H9 (cell line): ENCODE measurements around the gene PPP1R15A. TPM values are rescaled to one million over a fixed set of nuclear protein-coding genes. Genes with fewer than 3 reads are reported as not detected.
A peak's percentile ranks its signal among the peaks of the same experiment; 100 is the strongest.

Experiments
- DNase-seq: peaks from one replicate; pipeline ENCODE4 v3.0.0-alpha.2; 2017
- H2AFZ ChIP-seq: one replicate; pipeline ENCODE4 v1.6.1; 2013; ENCODE audit warnings: mild to moderate bottlenecking, low read length, control low read depth, moderate library complexity
- H2AK5ac ChIP-seq: 2 replicates; pipeline ENCODE4 v1.6.1; 2013; ENCODE audit warnings: low read length, control low read depth, mixed read lengths; ENCODE audit not compliant: insufficient read length
- H2BK120ac ChIP-seq: one replicate; pipeline ENCODE4 v1.6.1; 2013; ENCODE audit warnings: low read depth, mild to moderate bottlenecking, low read length, control low read depth, inconsistent platforms; ENCODE audit not compliant: poor library complexity, severe bottlenecking
- H2BK12ac ChIP-seq: 2 replicates; pipeline ENCODE4 v1.6.1; 2013; ENCODE audit warnings: low read length, control low read depth, mixed read lengths, low read depth; ENCODE audit not compliant: insufficient read length
- H2BK15ac ChIP-seq: 2 replicates; pipeline ENCODE4 v1.6.1; 2013; ENCODE audit warnings: low read depth, low read length, control low read depth
- H2BK20ac ChIP-seq: one replicate; pipeline ENCODE4 v1.6.1; 2013; ENCODE audit warnings: low read depth, mild to moderate bottlenecking, low read length, control low read depth, inconsistent platforms; ENCODE audit not compliant: poor library complexity, severe bottlenecking
- H2BK5ac ChIP-seq: 2 replicates; pipeline ENCODE4 v1.6.1; 2013; ENCODE audit warnings: low read length, control low read depth, mixed read lengths; ENCODE audit not compliant: insufficient read length
- H3K14ac ChIP-seq: 2 replicates; pipeline ENCODE4 v1.6.1; 2013; ENCODE audit warnings: low read length, control low read depth; ENCODE audit not compliant: insufficient read depth
- H3K18ac ChIP-seq: 2 replicates; pipeline ENCODE4 v1.6.1; 2013; ENCODE audit warnings: low read depth, mild to moderate bottlenecking, mixed read lengths, low read length, control low read depth; ENCODE audit not compliant: insufficient read length
- H3K23ac ChIP-seq: 2 replicates; pipeline ENCODE4 v1.6.1; 2013; ENCODE audit warnings: low read length, control low read depth, mixed read lengths, low read depth; ENCODE audit not compliant: insufficient read length
- H3K23me2 ChIP-seq: 2 replicates; pipeline ENCODE4 v1.6.1; 2013; ENCODE audit warnings: low read depth, mild to moderate bottlenecking, mixed read lengths, low read length, control low read depth; ENCODE audit not compliant: insufficient read length, poor library complexity, severe bottlenecking
- H3K27ac ChIP-seq: 2 replicates; pipeline ENCODE4 v1.5.1; 2013; ENCODE audit warnings: low read length, control low read depth, mixed read lengths, low read depth; ENCODE audit not compliant: insufficient read length
- H3K27me3 ChIP-seq: 2 replicates; pipeline ENCODE4 v1.6.1; 2013; ENCODE audit warnings: low read length, control low read depth, inconsistent platforms; ENCODE audit not compliant: insufficient read depth
- H3K4ac ChIP-seq: 2 replicates; pipeline ENCODE4 v1.6.1; 2013; ENCODE audit warnings: low read depth, mild to moderate bottlenecking, control low read depth, inconsistent platforms, low read length, moderate library complexity
- H3K4me1 ChIP-seq: 2 replicates; pipeline ENCODE4 v1.6.1; 2013; ENCODE audit warnings: low read length, control low read depth, inconsistent platforms; ENCODE audit not compliant: insufficient read depth
- H3K4me2 ChIP-seq: 2 replicates; pipeline ENCODE4 v1.6.1; 2013; ENCODE audit warnings: low read length, control low read depth, mixed read lengths; ENCODE audit not compliant: insufficient read length, insufficient read depth
- H3K56ac ChIP-seq: 2 replicates; pipeline ENCODE4 v1.6.1; 2013; ENCODE audit warnings: low read depth, mild to moderate bottlenecking, mixed read lengths, low read length, control low read depth; ENCODE audit not compliant: insufficient read length
- H3K79me1 ChIP-seq: 2 replicates; pipeline ENCODE4 v1.6.1; 2013; ENCODE audit warnings: low read depth, mild to moderate bottlenecking, moderate library complexity, low read length, control low read depth, inconsistent platforms; ENCODE audit not compliant: insufficient read depth, poor library complexity, severe bottlenecking
- H3K79me2 ChIP-seq: 2 replicates; pipeline ENCODE4 v1.6.1; 2013; ENCODE audit warnings: low read length, control low read depth, inconsistent platforms; ENCODE audit not compliant: insufficient read depth
- H3K9ac ChIP-seq: 2 replicates; pipeline ENCODE4 v1.6.1; 2013; ENCODE audit warnings: low read length, control low read depth, mixed read lengths; ENCODE audit not compliant: insufficient read length; ENCODE audit errors: extremely low read depth
- H3K9me3 ChIP-seq: one replicate; pipeline ENCODE4 v1.6.1; 2013; ENCODE audit warnings: low read depth, low read length, inconsistent platforms; ENCODE audit not compliant: control insufficient read depth
- H3T11ph ChIP-seq: one replicate; pipeline ENCODE4 v1.6.1; 2013; ENCODE audit warnings: mild to moderate bottlenecking, low read length, control low read depth, inconsistent platforms
- H4K20me1 ChIP-seq: one replicate; pipeline ENCODE4 v1.6.1; 2013; ENCODE audit not compliant: control insufficient read depth, insufficient read length, insufficient read depth
- H4K5ac ChIP-seq: 2 replicates; pipeline ENCODE4 v1.6.1; 2013; ENCODE audit warnings: low read depth, mild to moderate bottlenecking, mixed read lengths, low read length, control low read depth; ENCODE audit not compliant: insufficient read length
- H4K8ac ChIP-seq: replicated peaks from 2 replicates; pipeline ENCODE4 v1.6.1; 2013; ENCODE audit warnings: low read length, control low read depth, mixed read lengths, low read depth; ENCODE audit not compliant: insufficient read length
- H4K91ac ChIP-seq: 2 replicates; pipeline ENCODE4 v1.6.1; 2013; ENCODE audit warnings: low read depth, mild to moderate bottlenecking, moderate library complexity, mixed read lengths, low read length, control low read depth; ENCODE audit not compliant: insufficient read length
- H3K27ac Mint-ChIP-seq, 3 experiments: 2 replicates in 2 of 3; 3 replicates in 1 of 3; pipeline ENCODE4 v1.8.0; 2020 to 2021; ENCODE audit warnings: mixed read lengths in 3 of 3, mild to moderate bottlenecking in 1 of 3, moderate library complexity in 1 of 3
- H3K27me3 Mint-ChIP-seq: 2 replicates; pipeline ENCODE4 v1.8.0; 2021; ENCODE audit warnings: low read depth, mild to moderate bottlenecking, moderate library complexity, mixed read lengths
- H3K36me3 Mint-ChIP-seq, 3 experiments: 2 replicates in 2 of 3; 3 replicates in 1 of 3; pipeline ENCODE4 v1.8.0; 2020 to 2021; ENCODE audit warnings: low read depth in 3 of 3, mixed read lengths in 3 of 3; ENCODE audit not compliant: insufficient read depth in 1 of 3
- H3K4me1 Mint-ChIP-seq, 2 experiments: 2 replicates each; pipeline ENCODE4 v1.8.0; 2020; ENCODE audit warnings: mixed read lengths in 2 of 2
- H3K4me3 Mint-ChIP-seq, 2 experiments: 2 replicates in 1 of 2; 3 replicates in 1 of 2; pipeline ENCODE4 v1.8.0; 2020 to 2021; ENCODE audit warnings: mild to moderate bottlenecking in 2 of 2, mixed read lengths in 2 of 2, moderate library complexity in 1 of 2
- H3K9me3 Mint-ChIP-seq, 2 experiments: 2 replicates in 1 of 2; 3 replicates in 1 of 2; pipeline ENCODE4 v1.8.0; 2020; ENCODE audit warnings: mild to moderate bottlenecking in 2 of 2, mixed read lengths in 2 of 2, moderate library complexity in 1 of 2
- CTCF ChIP-seq: fragments of 200-600 bp; sonication (generic); conservative IDR thresholded peaks from 3 replicates; pipeline ENCODE4 v1.8.0; 2021; ENCODE audit warnings: antibody characterized with exemption, mild to moderate bottlenecking
- WGBS: extraction: QIAGEN DNeasy Blood & Tissue Kit; methylation state at CpG from one replicate; pipeline ENCODE4 v1.1.7; 2013; ENCODE audit warnings: missing lambda C conversion rate, low lambda C conversion rate, mixed read lengths; ENCODE audit not compliant: insufficient read length; ENCODE audit errors: extremely low coverage; 5-methylcytosine and 5-hydroxymethylcytosine counted together
- total RNA-seq: library from RNA; stranded (reverse); gene quantifications from 2 replicates; pipeline ENCODE4 v1.2.1, GENCODE V29; 2021

Gene PPP1R15A
- total RNA-seq, 1 experiment from 2014 or later, result 17.2 TPM

- H3K27ac Mint-ChIP-seq, result peak overlapping the region in 1 of 3 experiments; percentile 52; a peak in 3 of 7 replicates
- Histone ChIP-seq H3K4ac (no peak overlapping the region), H3K18ac (no peak overlapping the region), H2BK120ac (no peak overlapping the region), H3K56ac (no peak overlapping the region), H2AK5ac (no peak overlapping the region), H4K20me1 (no peaks in the 10 kb centered on the region), H2BK15ac (no peak overlapping the region), H3K79me1 (no peaks in the 10 kb centered on the region), H4K5ac (no peak overlapping the region), H2BK20ac (no peak overlapping the region), H4K8ac (no peak overlapping the region), H2BK5ac (no peak overlapping the region), H3K79me2 (no peaks in the 10 kb centered on the region), H3K9ac (no peak overlapping the region), H3K4me1 (peaks cover 2% of the 10 kb centered on the region; the same call in 1 of the 2 replicates), H3K14ac (no peak overlapping the region), H2AFZ (no peak overlapping the region), H3K27me3 (no peaks in the 10 kb centered on the region), H3K4me2 (no peak overlapping the region), H2BK12ac (no peak overlapping the region), H3K23me2 (peaks cover 8% of the 10 kb centered on the region), H3K23ac (no peak overlapping the region), H3K9me3 (no peaks in the 10 kb centered on the region), H4K91ac (no peak overlapping the region), H3K27ac (no peak overlapping the region), H3T11ph (no peak overlapping the region)
- DNase-seq, result peak; percentile 58
- peaks cover 0 to 2% of the 10 kb centered on the region in 2 experiments; a peak in 1 of 5 replicates for H3K9me3 Mint-ChIP-seq
- WGBS, result no CpG with 5 or more reads among the region's 5 CpGs
- no peaks in the 10 kb centered on the region for H3K27me3 Mint-ChIP-seq
- H3K4me3 Mint-ChIP-seq, result peak overlapping the region in 1 of 2 experiments; percentile 30; a peak in 3 of 5 replicates
- peaks cover 11 to 29% (median 15%) of the 10 kb centered on the region in 3 experiments for H3K36me3 Mint-ChIP-seq
- TF ChIP-seq CTCF, result no peak
- H3K4me1 Mint-ChIP-seq, result peaks cover 15% of the 10 kb centered on the region in 2 experiments
These were observed 38.2 kb upstream of the PPP1R15A start for GRCh38 chr19:48833977-48834376.
